GM12874 (cell line): ENCODE results near the gene FOXD2.
A peak's percentile ranks its signal among the peaks of the same experiment; 100 is the strongest.

Experiments used
- CTCF ChIP-seq: IDR thresholded peaks from 2 replicates; pipeline ENCODE4 v1.5.1; 2011; ENCODE audit warnings: low read depth, mild to moderate bottlenecking, control low read depth, low read length, moderate library complexity; ENCODE audit not compliant: insufficient read depth

Gene FOXD2

GRCh38 chr1:47437447-47438164, at the start of gene FOXD2:
Gene FOXD2 (plus strand): TSS chr1:47438044. CDS start chr1:47438136, 92 bp downstream.
- TF ChIP-seq CTCF, result peak; percentile 92

GRCh38 chr1:47388891-47389238, 49.0 kb upstream of the FOXD2 start:
- TF ChIP-seq CTCF, result peak; percentile 91

- no peak for TF ChIP-seq CTCF
Measured at GRCh38 chr1:47389731-47390130, 48.1 kb upstream of the FOXD2 start.

- no peak for TF ChIP-seq CTCF
Measured at GRCh38 chr1:47390843-47391242, 47.0 kb upstream of the FOXD2 start.

GRCh38 chr1:47393141-47393540, 44.7 kb upstream of the FOXD2 start:
- TF ChIP-seq CTCF, result no peak

- TF ChIP-seq CTCF, result no peak
Measured at GRCh38 chr1:47395433-47395832, 42.4 kb upstream of the FOXD2 start.

- no peak for TF ChIP-seq CTCF
Measured at GRCh38 chr1:47396671-47397196, 41.1 kb upstream of the FOXD2 start.
